Measurements from ENCODE around the gene TRAPPC5.

TRAPPC5 gene

GRCh38 chr19:7677669-7678311 lies 2.8 kb upstream of the TRAPPC5 start:
- DNase-seq: no peak

GRCh38 chr19:7678971-7679751 lies 1.5 kb upstream of the TRAPPC5 start:
- DNase-seq: peak; percentile 45 to 46

- no peak for DNase-seq
These were observed 645 bp upstream of the TRAPPC5 start for GRCh38 chr19:7679771-7680605.

- peak; percentile 83 to 88 for DNase-seq
These were observed 924 bp downstream of the TRAPPC5 start for GRCh38 chr19:7681340-7682174.

GRCh38 chr19:7682175-7682855 lies 1.7 kb downstream of the TRAPPC5 start:
- no peak for DNase-seq

- no peak for DNase-seq
These were observed 5.2 kb downstream of the TRAPPC5 start for GRCh38 chr19:7685546-7686445.

GRCh38 chr19:7687177-7687576 lies 6.5 kb downstream of the TRAPPC5 start:
- DNase-seq: no peak

- DNase-seq: no peak
These were observed 8.5 kb downstream of the TRAPPC5 start for GRCh38 chr19:7689165-7689564.

- DNase-seq: no peak
These were observed 10.2 kb downstream of the TRAPPC5 start for GRCh38 chr19:7690779-7691258.

GRCh38 chr19:7691497-7691896 lies 10.9 kb downstream of the TRAPPC5 start:
- no peak for DNase-seq

- DNase-seq: no peak
These were observed 11.9 kb downstream of the TRAPPC5 start for GRCh38 chr19:7692417-7693088.

- DNase-seq: no peak
These were observed 13.9 kb downstream of the TRAPPC5 start for GRCh38 chr19:7694499-7694898.

- no peak for DNase-seq
These were observed 17.2 kb downstream of the TRAPPC5 start for GRCh38 chr19:7697721-7698287.

- DNase-seq: no peak
These were observed 17.9 kb downstream of the TRAPPC5 start for GRCh38 chr19:7698583-7698982.

- no peak for DNase-seq
These were observed 18.4 kb downstream of the TRAPPC5 start for GRCh38 chr19:7699003-7699402.

GRCh38 chr19:7699417-7700401 lies 19.1 kb downstream of the TRAPPC5 start:
- peak; percentile 49 to 52 for DNase-seq

GRCh38 chr19:7701049-7701653 lies 20.5 kb downstream of the TRAPPC5 start:
- no peak for DNase-seq
